ENCODE measurements around the gene LUM.
"Not testable (repeated sequence)": the region's sequence is repeated elsewhere in the genome, so short reads cannot be mapped to it uniquely, and the experiment has no call there.

LUM gene

DNA sequence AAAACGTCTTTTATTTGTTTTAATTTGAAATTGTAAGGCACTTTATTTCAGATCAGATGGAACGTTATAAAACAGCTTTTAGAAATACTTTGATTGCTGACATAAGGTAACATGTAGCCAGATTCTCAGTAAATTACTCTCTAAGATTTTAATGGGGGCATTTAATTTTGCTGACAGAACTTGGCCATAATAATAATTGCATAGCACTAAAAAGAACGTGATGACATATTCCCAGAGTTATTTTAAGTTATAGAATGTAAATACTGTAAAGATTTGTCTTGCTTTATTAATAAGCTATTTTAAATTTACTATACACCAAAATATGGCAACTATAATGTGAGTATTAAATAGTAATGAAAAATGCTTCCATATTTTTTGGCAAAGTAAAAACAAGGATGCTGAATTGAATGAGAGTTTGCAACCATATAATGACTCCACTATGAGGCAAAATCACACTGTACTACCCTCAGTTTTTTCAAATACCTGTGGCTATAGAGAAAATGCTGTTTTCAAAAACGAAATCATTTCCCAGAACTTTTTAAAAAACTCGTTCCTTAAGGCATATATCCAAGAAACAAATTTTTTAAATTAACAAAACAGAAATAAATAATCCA lies 876 bp downstream of the LUM start:
- DNase-seq (ENCODE audit: low read depth in 1 of 2, low spot score in 1 of 2): no peak

DNA sequence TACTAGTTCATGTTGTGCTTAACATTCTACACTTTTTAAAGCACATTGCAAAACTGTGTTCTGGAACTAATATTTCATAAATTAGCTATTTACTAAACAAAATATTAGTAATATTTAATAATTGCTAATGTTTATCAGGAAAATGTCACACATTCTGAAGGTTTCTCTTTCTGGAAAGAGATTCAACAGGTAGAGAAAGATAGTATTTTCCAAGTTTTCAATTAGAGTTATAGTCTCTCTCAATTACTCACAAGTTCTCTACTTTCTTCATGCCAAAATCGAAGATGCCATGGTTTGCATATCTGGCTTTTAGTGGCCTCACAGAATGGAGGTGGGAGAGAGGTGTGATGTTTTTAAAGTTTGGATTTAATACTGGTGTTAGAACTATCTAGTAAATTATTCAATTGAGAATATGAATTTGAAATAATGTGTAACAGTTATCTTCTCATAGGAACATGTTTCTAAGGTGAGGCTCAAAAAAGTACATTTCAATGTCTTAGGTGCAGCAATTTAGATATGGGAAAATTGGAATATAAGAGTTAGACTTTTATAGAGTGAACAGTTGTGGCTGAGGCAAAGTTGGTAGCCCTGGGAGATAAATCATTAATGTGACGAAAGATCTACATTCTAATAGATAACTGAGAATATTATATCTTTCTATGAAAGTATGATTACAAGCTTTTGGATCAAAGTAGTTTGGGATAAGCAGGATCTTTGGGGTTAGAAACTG lies 1.5 kb downstream of the LUM start:
- no peak for DNase-seq (ENCODE audit: low read depth in 1 of 2, low spot score in 1 of 2)

DNA sequence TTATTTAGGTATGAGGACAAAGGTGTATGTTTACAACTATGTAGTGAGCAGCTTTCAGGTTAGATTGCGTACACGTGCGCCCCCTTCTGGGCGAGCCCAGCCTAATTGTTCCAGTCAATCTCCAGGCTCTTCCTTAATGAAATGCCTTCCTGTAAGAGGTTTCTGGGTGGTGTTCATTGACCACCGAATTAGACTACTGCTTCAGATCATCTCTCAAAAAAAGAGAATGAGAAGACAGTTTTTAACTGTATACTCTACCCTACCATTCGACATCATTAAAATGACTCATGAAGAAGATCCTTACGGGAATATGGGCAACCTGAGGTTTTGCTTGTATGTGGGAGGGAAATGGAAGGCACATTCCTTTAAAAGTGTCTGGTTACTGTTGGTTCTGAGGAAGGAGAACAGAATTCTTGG lies 2.1 kb downstream of the LUM start:
- peak in 1 of 2 donors; percentile 12 for DNase-seq (ENCODE audit: low read depth in 1 of 2, low spot score in 1 of 2)

DNA sequence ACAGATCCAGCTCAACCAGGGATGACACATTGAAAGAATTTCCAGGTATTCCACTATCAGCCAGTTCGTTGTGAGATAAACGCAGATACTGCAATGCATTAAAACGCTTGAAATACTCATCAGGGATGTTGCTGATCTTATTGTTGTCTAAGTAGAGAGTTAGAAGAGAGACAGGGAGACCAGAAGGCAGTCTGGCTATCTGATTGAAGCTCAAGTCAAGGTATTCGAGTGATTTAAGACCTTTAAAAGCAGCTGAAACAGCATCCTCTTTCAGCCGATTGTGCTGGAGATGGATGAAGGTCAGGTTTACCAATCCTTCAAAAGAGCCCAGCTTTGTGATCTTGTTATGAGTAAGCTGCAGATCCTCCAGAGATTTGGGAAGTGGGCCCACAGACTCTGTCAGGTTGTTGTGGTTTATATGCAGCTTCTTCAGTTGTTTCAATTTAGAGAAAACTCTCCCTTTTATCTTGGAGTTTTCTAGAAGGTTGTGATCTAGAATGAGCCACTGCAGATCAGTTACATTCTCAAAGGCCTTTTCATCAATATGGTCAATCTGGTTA lies 3.0 kb downstream of the LUM start:
- DNase-seq (ENCODE audit: low read depth in 1 of 2, low spot score in 1 of 2): no peak

DNA sequence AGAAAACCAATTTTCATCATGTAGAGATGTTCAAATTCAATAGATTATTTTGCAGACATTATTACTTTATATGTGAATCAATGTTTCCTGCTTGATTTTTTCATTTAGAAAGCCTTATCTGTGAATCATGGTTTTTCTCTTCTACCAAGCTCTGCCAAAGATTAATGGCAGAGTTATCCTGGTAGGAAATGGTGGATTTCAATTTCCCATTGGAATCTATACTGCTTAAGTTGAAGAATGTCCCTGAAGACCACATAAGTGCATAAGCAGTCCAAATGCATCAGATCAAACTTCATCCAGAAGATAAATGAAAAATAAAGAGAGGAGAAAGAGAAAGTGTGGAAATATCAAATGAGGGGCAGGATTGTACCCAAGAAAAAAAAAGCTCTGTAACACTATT lies 5.0 kb downstream of the LUM start:
- no peak for DNase-seq (ENCODE audit: low read depth in 1 of 2, low spot score in 1 of 2)

DNA sequence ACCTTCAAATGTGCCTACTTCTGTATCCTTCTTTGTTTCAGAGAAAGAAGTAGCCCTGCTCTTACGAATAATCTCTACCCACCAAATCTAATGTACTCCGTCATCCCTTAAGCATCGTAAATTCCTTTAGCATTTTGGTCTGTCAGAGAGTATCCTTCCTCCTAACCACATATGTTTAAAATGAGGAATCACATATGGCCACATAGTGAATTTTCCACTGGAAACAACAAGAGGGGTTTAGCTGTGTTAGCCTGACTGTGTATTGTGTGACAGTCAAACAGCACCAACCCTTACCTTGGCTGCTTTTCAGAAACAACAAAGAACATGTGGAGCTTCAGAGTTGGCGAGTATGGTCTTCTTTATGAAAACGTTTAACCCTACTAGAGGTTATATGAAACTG lies 5.5 kb downstream of the LUM start:
- no peak for DNase-seq (ENCODE audit: low read depth in 1 of 2, low spot score in 1 of 2)

DNA sequence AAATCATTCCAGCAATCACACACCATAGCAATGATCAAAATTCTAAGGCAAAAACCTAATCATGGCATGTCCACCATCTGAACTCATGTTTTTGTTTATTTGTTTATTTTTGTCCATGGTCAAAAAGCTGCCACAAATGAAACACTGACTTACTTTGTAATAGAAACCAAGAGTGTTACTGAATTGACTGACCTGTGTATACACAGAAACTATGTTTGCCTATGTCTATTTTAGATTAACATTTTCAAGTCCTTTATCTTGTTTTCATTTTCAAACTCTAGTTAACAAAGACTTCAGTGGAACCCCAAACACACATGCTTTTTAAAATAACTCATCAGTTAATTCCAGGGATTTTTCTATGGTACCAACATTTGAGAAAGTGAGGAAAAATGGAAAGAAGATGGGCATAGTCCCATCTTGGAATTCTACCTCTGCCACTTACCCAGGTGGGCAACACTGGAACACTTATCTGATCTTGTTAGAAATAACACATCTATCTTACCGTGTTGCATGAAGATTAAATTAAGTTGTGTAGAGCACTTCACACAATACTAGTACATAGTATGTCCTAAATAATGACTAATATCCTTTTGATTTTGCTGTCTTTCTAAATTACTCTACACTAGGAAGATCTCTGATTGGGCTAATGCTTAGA lies 6.4 kb downstream of the LUM start:
- DNase-seq (ENCODE audit: low read depth in 1 of 2, low spot score in 1 of 2): no peak

DNA sequence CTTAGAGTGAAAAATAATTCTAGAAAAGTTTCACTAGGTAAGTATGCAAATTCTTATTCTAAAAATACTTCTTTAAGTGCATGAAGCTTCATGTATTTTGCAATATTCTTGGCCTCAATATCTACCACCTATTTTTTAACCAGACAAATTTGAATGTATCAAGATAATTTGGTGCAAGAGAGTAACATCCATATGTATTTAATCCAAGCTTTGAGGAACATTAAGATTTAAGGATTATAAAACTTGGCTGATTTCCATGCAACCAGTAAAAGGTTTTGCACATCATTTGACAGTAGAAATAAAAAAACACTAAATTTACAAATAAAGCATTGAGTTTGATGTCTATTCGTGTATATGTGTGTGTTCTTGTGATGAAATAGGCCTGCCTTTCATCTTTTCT lies 7.7 kb downstream of the LUM start:
- no peak for DNase-seq (ENCODE audit: low read depth in 1 of 2, low spot score in 1 of 2)

DNA sequence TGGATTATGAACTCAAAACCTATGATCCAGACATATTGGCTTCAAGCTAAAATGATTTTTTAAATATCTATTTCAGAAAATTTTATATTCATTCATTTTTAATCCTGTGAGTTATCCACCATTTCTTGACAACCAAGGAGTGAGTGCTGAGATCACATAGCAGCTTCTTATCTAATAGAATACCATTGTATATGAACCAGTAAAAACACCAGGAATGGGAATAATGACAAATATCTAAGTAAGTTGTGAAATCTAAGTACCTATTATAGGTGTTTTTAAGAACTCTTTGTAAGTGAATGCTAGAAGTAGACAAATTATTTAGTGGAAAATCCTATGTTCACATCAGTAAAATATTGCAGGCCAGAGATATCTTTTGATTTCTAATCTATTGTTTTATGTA lies 8.2 kb downstream of the LUM start:
- DNase-seq (ENCODE audit: low read depth in 1 of 2, low spot score in 1 of 2): no peak

DNA sequence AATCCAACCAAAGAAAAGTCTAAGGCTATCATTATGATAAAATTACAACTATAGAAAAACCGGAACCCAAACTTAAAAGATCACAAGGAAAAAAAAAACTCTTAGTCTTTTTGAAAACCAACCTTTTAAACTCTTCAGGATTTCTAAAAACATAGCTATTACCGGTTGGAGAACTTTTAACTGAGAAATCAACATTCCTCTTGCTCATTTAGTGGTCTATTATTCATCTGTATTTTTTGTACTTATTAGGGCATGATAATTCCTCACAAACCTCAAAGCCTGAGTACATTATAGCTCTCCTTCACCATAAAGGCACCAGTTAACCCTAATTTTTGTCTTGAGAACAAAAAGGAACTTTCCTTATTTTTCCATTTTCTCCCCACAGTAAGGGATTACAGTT lies 10.4 kb downstream of the LUM start:
- no peak for DNase-seq (ENCODE audit: low read depth in 1 of 2, low spot score in 1 of 2)

DNA sequence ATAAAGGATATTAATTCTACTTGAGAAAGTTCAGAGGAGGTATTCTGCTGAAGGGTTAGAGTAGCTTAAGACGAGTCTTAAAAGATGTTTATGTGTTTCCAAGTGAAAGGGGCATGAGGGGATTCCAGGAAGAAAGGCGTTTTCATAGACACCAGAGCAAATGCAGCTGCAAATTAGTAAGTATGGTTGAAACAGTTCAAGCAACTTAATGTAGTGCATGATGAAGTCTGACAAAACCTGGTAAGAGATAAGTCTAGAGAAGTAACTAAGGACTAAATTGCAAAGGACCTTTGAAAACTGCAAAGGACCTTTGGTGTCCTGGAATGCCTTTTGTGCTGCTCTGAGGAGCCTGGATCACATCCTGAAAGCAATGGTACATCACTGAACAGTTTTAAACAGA lies 11.5 kb downstream of the LUM start:
- DNase-seq (ENCODE audit: low read depth in 1 of 2, low spot score in 1 of 2): no peak

DNA sequence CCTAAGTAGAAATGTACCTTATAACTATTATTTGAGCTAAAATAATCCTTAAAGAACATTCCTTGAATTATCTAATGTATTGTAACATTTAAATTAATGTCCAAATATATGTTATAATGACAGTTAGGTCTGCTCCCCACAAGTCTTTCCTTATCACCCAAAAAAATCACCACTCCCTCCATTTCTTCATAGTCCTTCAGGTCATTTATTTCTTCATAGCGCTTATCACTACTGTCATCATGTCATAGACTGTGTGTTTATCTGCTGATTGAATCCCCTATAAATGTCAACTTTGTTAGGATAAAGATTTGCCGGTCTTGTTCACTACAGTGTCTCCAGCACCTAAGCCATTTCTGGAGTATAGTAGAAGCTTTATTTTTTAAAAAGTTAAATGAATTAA lies 12.0 kb downstream of the LUM start:
- no peak for DNase-seq (ENCODE audit: low read depth in 1 of 2, low spot score in 1 of 2)

DNA sequence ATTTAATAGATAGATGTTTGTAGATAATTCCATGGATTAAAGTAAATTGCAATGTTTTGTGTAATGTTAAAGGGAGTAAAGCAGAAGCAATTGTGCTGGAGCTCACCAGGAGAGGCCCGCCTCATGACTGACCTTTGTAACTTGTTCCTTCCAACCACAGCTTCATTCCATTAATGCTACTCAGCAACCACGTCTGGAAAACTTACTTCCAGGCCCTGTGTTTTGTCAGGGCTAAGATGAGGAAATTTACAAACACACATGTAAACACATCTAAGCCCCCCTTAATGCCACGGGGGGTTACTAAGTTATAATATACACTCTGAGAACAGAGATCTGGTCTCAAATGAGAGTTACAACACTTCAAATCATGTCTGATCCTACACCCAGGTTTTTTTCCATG lies 12.4 kb downstream of the LUM start:
- DNase-seq (ENCODE audit: low read depth in 1 of 2, low spot score in 1 of 2): no peak

DNA sequence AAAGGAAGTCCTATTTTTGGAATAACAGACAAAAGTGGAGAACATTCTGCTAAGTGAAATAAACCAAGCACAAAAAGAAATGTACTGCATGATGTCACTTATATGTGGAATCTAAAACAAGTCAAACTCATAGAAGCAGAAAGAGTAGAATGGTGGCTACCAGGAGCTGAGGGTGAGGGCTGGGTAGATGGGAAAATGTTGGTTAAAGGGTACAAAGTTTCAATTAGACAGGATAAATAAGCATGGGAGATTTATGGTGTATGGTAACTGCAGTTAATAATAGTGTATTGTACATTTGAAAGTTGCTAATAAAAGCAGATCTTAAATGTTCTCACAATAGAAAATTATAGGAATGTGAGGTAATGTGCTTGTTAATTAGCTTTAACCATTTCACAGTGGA lies 12.8 kb downstream of the LUM start:
- DNase-seq (ENCODE audit: low read depth in 1 of 2, low spot score in 1 of 2): no peak

DNA sequence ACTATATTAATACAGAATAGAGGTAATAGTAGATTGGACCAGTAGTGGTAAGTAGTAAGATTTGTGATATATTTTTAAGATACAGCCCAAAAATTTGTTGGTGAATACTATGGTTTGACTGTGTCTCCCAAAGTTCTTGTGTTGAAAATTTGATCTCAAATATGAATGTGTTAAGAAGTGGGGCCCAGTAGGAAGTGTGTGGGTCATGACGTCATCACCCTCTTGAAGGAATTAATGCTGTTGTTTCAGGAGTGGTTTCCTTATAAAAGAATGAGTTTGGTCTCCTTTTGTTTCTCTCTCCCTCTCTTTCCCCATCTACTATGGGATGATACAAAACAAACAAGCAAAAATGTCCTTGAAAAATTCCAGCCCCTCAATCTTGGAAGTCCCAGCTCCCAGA lies 16.3 kb downstream of the LUM start:
- DNase-seq (ENCODE audit: low read depth in 1 of 2, low spot score in 1 of 2): no peak

DNA sequence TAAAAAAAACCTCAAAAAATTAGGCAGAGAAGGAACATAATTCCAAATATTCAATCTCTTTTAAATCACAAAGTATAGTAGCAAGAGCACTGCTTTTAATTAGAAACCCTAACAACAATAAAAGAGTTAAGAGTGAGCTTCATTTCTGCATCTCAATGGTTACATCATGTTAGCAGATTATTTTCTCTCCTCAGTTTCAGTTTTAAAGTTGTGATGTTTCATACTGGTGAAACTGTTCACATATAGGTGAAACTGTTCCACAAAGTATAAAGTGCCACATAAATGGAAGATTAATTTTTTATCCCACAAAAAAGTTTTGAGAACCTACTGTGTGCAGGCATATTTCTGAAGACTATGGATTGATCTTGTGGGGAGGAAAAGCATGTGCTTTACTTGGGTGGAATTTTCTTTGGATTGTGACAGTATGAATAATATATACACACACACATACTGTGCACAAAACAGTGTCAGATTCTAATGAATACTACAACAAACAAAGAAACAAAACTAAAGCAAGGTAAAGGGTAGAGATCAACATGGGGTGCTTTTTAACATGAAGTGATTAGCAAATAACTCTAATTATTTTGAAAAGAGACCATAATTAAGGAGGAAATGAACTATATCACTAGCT lies 17.1 kb downstream of the LUM start:
- DNase-seq (ENCODE audit: low read depth in 1 of 2, low spot score in 1 of 2): no peak

DNA sequence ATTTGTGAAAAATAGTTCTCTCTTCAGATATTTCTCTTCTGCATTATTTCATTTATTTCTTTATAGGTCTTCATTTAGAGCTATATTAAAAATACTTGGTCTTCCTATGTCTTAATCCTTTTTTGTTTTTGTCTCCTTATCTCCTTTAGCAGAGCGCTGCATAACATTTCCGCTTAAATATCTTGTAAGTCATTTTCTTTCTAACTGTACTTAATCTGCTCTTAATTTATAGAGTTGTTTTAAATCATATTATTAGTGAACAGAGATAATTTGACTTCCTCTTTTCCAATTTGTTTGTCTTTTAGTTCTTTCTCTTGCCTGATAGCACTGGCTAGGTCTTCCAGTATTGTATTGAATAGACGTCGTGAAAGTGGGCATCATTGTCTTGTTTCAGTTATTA lies 18.0 kb downstream of the LUM start:
- DNase-seq (ENCODE audit: low read depth in 1 of 2, low spot score in 1 of 2): no peak

DNA sequence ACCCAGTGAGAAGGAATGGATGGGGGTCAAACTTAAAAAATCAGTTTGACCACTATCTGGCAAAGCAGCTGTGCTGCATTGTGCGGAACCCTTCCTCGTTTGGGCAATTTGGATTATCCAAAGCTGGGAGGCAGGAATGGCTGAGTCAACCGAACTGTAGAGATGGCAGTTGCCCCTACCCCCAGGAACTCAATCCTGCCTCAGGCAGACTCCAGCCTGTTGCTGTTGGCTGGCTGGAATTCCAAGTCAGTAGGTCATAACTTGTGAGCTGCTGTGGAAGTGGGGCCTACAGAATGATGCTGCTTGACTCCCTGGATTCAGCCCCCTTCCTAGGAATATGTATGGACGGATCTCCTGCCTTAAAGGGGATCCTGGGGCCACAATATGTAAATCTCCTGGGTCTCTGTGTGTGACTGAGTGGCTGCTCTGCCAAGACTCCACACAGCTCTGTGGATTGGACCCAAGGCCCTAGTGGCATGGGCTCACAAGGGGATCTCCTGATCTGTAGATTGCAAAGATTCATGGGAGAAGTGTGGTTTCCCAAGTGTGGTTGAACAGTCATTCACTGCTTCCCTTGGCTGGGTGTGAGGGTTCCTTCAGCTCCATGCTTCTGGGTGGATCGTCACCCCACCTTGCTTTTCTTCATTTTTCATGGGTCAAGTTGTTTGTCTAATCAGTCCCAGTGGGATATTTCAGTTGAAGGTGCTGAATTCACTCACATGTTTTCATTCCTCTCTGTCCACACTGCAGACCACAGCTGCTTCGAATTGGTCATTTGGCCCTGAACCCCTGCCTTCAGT lies 19.2 kb downstream of the LUM start:
- DNase-seq (ENCODE audit: low read depth in 1 of 2, low spot score in 1 of 2): no peak

DNA sequence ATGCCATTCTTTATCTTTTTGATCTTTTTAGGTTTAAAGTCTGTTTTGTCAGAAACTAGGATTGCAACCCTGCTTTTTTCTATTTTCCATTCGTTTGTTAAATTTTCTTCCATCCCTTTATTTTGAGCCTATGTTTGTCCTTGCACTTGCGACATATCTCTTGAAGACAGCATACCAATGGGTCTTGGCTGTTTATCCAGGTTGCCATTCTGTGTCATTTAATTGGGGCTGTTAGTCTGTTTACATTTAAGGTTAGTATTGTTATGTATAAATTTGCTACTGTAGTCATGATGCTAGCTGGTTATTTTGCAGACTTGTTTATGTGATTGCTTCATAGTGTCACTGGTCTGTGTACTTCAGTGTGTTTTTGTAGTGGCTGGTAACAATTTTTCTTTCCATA lies 21.3 kb downstream of the LUM start:
- not testable (repeated sequence) for DNase-seq (ENCODE audit: low read depth in 1 of 2, low spot score in 1 of 2)

DNA sequence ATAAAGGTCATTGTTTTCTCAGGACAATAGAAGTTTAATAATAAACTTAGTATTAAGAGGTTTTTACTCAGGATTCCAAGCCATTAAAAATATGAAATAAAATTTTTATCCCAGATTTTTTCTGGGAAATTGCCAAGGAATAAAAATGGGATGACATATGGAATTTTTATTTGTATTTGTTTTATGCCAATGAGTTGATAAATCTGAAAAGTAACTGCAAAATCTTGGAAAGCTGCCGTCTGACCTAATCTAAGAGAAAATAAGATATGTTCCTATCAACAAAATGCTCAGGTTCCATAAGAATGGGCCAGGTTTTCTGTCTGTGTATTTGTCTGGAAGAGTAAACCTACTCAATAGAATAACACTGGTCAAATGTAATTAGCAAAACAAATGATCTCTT lies 31.3 kb downstream of the LUM start:
- no peak for DNase-seq (ENCODE audit: low read depth in 1 of 2, low spot score in 1 of 2)

DNA sequence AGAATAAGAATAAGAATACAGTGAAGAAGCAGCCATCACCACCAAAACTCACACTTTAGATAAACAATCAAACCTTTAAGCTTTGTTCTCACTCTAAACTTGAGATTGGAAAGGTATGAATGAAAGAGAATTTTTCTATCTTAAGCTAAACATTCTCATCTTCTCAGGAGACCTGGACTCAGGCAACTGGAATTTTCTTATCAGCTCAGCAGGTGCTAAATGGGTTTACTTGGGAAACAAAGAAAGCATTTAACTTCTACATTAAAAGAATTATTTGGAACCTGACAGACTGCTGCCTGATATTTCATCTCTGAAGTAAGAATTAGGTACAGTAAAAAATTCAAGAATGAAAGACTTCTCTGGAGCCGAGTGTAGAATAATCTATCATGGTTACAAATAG lies 32.8 kb downstream of the LUM start:
- DNase-seq (ENCODE audit: low read depth in 1 of 2, low spot score in 1 of 2): no peak
